T-helper 2 cell (primary cell): Measurements from ENCODE around the gene SEC14L2.

ENCODE experiments used
- DNase-seq, 5 experiments: peaks; one replicate each; pipeline versions ENCODE4 v3.0.0 to v3.0.0-alpha.2; 2012 to 2022
- total RNA-seq, 2 donors: gene quantifications; one replicate each; lab custom pipeline; 2026; lab: John Stamatoyannopoulos, UW

SEC14L2 gene
- total RNA-seq: 27.1 to 78.9 reads per million in 2 donors

DNA sequence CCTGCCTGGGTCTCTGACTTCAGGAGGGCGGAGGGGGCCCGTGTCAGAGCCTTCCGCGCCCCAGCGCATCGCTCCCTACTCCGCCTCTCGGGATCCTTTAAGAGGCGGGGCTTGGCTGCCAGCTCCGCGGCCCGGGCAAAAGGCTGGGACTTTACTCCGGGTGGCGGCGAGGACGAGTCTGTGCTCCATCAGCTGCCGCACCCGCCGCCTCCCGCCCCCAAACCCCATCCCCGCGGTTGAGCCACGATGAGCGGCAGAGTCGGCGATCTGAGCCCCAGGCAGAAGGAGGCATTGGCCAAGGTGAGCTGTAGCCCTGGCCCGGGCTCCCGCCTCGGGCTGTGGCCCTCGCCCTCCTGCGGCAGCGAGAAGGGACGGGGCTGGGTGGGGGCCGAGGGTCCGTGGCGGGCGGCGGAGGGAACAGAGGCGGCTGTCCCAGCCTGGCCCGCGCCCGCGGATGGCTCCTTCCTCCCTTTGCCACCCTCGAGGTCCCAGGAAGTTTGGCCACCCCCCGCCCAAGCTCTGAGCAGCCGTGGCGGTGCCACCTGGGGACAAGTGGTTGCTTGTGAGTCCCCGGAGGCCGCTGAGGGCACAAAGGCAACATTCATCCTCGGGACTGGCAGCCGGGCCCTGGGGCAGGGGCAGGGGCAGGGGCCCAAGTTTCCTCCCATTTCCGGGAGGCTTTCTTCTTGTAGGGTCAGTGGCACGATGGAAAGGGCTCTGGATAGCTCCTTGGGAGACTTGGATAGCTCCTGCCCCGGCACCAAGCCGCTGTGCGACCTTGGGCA is at the start of gene SEC14L2:
Gene SEC14L2, plus strand, starts transcription at position 148 of the 785 bp plus-strand sequence. Its CDS starts 99 bp downstream, at position 247.
- DNase-seq: peak; percentile 25 to 65 (median 50)

DNA sequence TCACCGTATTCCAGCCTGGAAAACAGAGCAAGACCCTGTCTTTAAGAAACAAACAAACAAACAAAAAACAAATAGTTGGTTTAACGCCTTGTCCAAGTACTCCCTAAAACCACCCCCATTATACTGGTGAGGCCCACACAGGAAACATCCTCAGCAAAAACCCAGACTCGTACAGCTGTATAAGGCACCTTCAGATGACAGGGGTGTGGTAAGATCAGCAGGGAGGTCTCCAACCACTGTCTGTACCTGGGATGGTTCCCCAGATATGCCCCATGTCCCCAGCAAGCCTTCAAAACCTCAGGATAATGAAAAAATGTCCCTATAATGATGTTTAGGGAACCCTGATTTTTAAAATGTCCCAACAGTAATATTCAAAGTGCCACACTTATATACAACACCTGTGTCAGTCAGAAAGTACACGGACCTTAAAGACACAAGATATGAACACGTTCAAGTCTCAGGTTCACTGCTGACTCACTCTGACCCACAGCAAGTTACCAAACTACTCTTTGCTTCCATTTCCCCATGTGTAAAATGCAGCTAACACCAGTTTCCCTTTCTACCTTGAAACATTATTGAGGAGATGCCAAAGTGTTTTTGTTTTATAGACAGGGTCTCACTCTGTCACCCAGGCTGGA is 49.4 kb upstream of the SEC14L2 start:
- peak in 1 of 5 experiments; percentile 71 for DNase-seq

DNA sequence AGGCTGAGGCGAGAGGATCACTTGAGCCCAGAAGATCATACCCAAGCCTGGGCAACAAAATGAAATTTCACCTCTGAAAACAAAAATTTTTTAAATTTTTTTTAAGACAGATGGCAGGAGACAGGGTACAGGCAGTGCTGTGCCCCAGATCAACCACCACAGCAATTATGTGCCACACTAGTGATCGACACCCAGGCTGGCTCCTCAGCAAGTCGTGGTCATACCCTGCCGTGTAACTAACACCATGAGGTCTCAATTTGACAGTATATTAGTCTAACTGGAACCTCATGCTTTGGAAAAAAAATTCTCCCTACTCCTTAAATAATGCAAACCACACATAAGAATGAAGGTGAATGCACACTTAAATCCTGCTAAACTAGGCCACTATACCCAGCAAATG is 48.4 kb upstream of the SEC14L2 start:
- DNase-seq: peak in 1 of 5 experiments; percentile 55

DNA sequence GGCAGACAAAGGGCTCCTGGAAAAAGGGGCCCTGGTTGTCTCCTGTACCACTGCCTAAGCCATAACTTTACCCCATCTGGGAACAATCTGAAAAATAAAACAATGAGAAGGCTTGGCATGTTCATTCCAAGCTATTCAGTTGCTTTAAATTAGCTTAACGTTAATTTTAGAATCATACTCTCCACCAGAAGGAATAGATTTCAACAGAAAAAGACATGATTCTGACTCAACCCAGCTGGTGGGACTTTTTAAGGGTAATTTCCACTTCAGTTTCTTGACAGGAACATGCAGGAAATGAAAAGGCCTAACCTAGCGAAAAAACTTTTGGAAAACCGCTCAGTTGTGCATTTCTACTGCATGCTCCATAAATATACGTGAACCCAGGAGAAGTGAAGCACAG is 48.0 kb upstream of the SEC14L2 start:
- no peak for DNase-seq

DNA sequence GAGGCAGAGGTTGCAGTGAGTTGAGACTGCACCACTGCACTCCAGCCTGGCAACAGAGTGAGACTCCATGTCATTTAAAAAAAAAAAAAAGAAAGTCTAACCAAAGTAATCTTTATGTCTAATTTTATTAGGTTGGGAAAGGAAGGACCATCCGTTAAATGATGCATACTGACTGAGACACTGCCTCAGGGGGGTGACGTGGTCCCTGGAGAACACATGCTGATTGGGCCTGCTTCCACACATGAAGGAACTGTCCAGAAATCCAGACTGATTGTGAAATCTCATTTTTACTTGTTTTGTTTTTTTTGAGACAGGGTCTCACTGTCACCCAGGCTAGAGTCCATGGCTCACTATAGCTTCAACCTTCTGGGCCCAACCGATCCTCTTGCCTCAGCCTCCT is 45.6 kb upstream of the SEC14L2 start:
- DNase-seq: no peak

DNA sequence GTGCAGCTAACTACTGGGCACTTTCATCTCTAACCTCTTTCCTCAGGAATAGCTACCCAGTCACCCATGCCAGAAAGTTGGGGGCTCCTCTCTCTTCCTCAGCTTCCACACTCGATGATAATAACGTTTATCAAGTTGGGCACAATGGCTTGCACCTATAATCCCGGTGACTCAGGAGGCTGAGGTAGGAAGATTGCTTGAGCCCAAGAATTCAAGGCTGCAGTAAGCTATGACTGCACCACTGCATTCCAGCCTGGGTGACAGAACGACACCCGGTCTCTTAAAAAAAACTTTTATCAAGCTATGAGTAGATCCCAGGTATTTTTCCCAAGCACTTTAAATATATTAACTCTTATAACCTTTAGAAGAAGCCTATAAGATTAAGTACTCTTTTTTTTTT is 42.2 kb upstream of the SEC14L2 start:
- DNase-seq: no peak

DNA sequence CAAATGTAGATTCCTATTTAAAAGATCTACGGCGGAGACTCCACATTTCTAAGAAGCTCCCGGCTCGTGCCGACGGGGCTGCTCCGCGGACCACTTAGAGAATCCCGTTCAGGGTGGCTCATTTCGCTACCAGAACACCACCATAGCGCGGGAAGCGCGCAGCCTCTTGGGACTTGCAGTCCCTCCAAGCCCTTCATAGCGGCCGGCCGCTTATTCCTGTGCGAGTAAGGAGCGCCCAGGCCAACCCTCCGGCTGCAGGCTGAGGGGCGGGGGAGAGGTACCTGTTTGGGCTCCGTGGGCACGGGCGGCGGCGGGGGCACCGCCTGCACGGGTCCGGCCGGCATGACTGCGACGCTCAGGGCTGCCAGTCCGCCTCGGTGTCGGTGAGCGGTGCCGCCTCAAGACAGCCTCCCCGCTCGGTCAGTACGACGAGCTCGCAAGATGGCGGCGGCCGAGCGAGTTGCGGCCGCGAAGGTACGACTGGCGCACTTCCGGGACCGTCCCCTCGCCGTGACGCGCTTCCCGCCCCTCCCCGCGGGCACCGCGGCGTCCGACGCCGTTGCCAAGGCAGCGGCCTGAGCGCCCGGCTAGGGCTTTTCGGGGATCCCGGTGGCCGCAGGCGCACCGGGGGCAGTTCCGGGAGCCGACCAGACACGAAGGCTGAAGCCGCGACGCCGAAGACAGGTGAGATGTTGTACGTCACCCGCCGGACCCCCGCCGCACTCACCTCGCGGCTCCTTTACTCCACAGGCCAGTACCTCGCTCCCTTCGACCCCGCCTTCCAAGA is 40.2 kb upstream of the SEC14L2 start, which contains the start of the genes CCDC157 and SF3A1:
Gene CCDC157, plus strand, starts transcription at position 559 of the 787 bp plus-strand sequence. CDS start 8,994 bp downstream, outside the sequence.
Gene SF3A1, minus strand, starts transcription at position 446 of the 787 bp plus-strand sequence. Its CDS starts 102 bp downstream, at position 344.
- DNase-seq: peak; percentile 72 to 95 (median 81)

DNA sequence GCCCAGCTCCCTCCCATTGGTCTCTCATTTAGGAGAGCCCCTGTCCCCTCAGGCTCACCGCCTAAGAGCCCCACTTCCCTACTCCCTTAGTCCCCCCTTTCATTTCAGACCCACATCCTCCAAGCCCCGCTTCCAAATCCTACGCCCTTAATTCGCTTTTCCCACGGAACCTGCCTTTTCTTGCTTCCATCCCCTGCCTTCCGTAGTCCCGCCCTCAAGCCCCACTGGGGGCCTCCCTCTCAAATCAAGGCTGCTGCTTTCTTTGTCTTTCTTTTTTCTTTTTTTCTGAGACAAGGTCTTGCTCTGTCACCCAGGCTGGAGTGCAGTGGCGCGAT is 39.6 kb upstream of the SEC14L2 start:
- peak in 1 of 5 experiments; percentile 14 for DNase-seq

DNA sequence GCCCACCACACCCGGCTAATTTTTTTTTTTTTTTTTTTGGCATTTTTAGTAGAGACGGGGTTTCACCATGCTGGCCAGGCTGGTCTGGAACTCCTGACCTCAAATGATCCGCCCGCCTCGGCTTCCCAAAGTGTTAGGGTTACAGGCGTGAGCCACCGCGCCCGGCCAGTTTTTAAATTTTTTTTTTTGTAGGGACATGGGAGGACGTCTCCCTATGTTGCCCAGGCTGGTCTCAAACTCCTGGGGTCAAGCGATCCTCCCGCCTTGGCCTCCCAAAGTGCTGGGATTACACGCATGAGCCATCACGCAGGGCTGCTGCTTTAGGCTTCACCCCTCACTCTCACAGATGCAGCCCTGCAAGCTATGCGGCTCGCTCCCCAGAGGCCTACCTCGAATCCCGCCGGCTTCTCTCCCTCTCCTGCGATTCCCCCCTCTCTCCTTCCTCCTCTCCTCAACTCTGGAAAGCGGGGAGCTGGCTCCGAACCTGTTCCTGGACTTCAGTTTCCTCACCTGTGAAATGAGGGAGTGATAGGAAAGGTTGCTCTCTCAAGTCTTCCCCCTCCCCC is 39.1 kb upstream of the SEC14L2 start:
- DNase-seq: no peak

DNA sequence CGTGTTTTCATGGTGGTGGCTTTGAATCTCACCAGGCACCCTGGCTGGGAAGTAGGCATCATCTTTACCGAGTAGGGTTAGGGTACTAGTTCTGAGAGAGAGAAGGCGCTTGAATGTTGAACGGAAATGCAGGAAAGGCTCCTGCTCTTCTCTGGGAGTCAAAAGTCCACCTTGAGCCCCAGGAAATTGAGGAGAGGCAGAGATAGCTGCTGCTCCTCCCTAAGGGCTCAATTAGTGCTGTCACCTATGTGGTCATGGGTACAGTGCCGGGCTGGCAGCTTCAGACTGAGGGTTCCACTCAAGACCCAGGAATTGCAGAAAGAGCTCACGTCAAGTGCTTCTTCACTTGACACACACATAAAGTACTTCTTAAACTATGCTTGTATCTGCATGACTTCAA is 38.3 kb upstream of the SEC14L2 start:
- no peak for DNase-seq

DNA sequence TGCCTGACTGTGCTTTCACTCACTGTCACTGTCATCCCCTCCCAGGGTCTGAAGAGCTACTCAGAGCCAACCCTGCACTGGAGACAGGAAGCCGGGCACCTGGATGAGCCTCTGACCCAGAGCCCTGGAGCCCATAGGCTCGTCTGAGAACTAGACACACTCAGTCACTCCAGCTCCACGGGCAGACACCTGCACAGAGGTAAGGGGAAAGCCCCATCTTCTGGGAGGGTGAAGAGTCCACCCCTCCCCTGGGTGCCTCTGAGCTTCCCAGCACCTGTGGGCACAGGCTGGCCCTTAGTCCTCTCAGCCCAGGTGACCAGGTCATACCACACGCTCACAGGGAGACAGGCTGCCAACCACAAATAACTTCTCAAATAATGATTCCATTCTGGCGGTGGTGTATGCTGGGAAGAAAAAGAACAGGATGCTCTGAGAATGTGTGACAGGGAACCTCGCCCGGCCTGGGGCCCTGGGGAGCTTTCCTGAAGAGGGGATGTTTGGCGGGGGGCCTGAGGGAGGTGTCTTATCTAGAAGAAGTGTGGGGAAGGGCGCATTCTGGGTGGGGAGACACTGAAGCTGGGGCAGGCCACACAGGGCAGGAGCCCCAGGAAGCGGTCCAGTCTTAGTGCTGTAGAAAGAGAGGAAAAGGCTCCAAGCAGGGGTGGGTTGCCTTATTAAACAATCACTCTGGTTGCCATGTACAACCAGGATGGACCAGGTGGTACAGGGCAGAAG is 34.7 kb upstream of the SEC14L2 start:
- DNase-seq: no peak

DNA sequence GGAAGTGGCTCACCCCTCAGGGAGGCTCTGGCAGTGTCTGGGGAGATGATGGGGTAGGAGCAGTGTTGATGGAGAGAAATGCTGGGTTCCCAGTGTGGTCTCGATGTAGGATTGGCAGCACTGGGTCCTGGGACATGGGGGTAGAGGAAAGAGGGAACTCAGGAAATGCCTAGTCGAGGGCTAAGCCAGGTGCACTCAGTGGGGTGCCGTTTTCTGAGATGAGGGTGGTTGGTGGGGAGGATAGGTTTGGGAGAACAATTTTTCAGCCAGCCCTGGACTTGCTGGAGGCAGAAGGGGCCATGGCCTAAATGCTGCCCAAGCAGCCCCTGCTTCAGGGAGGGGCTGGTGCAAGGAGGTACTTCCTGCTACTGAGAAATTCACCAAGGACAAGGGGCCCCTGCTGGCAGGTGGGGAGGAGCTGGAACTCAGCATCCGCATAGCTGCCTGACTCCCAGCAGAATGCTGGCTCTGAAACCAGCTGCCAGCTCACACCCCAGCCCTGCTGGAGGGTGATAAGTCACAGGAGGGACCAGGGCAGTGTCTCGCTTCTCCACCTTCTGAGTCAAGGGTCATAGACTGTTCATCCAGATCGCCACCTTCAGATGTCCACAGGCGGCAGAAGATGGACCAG is 34.1 kb upstream of the SEC14L2 start:
- DNase-seq: no peak

DNA sequence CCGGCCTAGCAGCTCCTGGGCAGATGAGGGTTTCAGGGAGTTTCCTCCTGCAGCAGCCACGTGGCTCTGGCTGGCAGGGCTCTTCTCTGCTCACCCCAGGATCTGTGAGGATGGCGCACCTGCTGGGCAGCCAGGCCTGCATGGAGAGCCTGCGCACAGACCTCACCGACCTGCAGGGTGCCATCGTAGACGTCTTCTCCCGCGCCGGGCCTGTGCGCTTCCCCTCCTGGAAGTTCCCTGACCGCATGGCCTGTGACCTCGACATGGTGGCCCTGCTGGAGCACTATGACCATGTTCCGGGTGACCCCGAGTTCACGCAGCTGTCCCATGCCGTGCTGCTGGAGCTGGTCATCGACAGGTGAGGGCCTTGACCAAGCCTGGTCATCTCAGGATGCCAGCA is 30.9 kb upstream of the SEC14L2 start:
- no peak for DNase-seq

DNA sequence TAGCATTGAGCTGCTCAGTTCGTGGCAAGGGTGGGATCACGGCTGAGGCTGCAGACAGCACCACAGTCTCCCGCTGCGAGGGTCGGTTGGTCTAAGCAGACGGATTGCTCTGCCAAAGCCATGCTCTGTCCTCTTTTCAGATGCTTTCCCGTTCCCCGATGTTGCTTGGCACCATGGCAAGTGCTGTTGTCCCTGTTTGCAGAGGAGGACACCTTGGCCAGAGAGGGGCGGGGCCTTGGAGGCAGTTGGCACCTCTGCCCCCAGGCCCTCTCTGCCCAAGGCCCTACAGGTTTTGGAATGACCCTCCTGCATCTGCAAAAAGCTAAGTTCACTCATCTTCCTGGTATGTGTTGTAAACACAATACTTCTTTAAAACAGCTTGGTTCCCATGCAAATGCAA is 28.4 kb upstream of the SEC14L2 start:
- no peak for DNase-seq

DNA sequence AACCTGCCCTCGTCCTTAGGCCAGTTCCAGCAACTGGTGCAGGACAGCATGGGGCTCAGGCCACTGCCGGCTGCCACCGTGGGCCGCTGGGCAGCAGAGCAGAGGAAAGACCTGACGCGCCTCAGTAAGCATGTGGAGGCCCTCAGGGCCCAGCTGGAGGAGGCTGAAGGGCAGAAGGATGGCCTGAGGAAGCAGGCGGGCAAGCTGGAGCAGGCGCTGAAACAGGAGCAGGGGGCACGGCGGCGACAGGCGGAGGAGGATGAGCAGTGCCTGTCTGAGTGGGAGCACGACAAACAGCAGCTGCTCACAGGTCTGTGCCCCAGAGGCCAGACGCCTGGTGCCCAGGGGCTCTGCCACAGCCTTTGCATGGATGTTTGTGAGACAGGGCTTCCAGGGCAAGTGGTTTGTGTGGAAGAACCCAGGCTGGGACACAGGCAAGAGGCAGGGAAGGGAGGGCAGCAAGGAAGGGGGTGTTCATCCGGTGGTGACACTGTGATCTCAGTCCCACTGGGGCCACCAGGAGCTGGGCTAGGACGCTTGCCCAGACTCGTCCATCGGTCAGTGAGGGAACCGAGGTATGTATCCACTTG is 26.1 kb upstream of the SEC14L2 start:
- DNase-seq: no peak

DNA sequence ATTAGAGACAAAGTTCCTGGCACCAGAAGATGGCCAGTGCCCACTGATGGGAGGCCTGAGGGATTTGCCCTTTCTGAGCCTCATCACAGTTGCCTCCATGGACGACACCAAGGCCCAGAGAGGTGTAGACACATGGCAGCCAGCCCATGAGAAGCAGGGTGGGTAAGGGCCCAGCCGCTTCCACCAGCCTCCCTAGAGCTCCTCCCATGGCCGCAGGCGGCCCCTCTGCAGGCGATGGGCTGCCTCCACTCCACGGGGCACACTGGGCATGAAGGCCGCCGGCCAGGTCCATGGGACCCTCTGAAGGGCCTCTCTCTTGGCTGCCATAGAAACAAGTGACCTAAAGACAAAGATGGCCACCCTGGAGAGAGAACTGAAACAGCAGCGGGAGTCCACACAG is 25.5 kb upstream of the SEC14L2 start:
- DNase-seq: no peak

DNA sequence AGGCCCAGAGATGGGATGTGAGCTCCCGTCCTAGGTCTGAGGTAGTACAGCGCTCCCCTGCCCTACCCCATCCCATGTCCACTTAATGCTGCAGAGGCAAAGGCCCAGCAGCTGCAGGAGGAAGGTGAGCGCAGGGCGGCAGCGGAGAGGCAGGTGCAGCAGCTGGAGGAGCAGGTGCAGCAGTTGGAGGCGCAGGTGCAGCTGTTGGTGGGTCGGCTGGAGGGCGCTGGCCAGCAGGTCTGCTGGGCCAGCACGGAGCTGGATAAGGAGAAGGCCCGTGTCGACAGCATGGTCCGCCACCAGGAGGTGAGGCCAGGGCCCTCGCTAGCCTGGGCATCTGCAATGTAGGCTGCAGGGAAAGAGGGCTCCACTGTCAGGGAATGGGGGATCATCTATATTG is 24.8 kb upstream of the SEC14L2 start:
- no peak for DNase-seq

DNA sequence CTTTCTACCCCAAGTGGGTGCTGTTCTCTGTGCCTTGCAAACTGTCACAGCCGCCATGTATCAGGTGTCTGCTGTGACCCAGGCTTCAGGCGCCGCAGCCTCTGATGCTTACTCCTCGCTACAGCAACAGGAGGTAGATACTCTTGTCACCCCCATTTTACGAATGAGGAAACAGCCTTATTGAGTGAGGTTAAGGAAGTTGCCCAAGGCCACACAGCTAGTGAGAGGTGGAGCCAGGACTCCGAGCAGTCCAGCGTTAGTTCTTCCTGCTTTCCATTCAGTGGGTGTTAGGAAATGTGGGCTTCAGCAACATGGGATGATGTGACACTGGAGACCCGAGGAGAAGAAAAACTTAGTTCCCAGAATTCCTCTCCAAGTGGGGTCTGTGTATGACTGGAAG is 23.9 kb upstream of the SEC14L2 start:
- DNase-seq: no peak

DNA sequence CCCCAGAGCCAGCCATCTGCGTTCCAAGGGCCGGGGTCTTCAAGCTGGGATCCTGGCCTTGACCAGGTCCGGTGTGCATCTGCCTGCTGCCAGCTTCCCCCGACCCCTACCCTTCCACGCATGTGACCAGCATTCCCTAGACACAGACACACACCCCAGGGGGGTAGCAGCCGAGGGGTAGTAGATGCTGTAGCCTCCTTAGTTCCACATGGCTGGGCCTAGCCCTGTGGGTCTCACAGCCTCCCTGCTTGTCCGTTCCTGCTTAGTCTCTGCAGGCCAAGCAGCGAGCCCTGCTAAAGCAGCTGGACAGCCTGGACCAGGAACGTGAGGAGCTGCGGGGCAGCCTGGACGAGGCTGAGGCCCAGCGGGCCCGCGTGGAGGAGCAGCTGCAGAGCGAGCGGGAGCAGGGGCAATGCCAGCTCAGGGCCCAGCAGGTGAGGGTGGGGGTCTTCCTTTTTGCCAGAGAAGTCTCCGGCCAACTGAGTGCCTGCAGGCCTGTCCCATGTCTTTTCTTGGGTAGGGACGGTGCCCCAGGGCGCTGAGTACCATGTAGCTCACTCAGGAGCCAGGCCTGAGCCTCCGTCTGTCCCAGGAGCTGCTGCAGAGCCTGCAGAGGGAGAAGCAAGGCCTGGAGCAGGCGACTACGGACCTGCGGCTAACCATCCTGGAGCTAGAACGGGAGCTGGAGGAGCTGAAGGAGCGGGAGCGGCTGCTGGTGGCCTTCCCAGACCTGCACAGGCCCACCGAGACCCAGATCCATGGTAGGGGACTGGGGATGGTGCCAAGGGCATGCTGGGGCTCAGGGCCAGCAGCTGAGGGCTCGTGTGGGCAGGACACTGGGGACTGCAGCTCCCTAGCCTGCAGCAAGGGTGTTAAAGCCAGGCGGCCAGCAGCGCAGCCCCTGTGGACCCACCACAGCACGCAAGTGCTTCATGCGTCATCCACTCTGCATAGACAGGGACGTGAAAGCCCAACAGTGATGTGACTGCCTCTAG is 23.2 kb upstream of the SEC14L2 start:
- no peak for DNase-seq

DNA sequence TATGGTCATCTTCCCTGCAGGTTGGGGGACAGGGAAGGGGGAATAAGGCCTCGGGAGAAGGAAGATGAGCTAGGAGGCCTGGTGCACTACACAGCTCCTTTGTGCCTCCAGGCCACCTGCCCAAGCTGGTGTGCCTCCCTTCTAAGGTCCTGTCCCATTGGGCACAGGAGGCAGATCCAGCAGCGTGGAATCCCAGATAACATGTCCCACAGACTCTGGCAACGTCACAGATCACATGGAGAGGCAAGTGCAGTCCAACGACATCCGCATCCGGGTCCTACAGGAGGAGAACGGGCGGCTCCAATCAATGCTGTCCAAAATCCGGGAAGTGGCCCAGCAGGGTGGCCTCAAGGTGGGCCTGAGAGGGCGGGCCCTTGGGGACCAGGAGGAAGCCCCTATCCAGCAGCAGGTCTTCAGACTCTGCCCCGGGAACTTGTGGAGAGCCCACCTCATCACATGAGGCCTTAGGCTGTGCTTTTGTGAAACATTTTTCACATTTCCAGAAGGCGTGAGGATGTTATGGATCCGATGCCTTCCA is 21.4 kb upstream of the SEC14L2 start:
- DNase-seq: no peak
